Activated CD8-positive, alpha-beta memory T cell treated with anti-CD3 and anti-CD28 coated beads, Interleukin-2, amount 50 U/mL, for 1 hour (primary cell): Measurements from ENCODE around the gene RGMB.

Experiments used
- DNase-seq: peaks from one replicate; pipeline ENCODE4 v3.0.0-alpha.2; 2020; ENCODE audit errors: extremely low read depth

The RGMB gene

DNA sequence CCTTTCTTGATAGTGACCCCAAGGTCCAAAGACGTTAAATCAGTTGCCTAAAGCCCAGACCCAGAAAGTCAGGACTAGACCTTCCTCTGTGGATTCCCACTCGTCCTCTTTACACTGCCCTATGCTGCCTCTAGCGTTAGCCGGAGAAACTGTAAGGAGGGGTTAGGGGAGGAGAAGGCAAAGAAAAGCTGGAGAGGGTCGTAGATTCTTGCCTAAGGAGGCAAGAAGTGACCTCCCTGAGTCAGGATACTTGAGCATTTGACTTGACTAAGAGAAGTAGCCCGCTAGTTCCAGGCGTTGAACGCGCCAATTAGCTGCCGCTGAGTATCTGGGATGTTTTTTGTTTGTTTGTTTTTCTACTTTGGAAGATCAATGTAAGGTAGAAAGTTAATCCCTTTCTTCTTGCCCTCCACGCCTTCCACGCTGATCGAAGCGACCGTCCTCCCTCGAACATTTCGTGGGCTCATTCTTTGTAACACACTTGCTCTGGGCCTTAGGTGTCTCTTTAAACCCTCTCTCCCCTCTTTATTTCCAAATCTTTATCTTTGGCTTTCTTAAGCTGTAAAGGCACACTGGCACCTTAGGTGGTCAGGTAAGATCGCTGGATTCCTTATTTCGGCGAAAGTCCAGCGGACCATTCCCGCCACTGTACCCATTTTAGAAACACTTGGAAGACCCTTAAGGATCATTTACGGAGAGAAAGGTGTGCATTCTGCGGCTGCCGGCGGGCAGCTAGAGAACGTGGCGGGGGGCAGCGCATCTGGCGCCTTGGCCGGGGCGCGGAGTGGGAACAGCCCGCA is 5.1 kb upstream of the RGMB start:
- DNase-seq = no peak

DNA sequence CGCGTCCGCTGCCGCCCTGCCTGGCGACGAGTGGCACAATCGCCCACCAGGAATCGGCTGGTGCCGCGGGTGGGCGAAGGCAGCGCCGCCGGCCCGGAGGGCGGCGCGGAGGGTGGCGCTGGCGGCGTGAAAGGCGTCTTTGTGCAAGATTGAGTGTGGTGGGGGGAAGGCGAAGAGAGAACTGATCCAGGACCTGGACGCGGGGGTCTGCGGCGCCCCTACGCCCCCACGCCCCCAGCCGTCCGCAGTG is 4.6 kb upstream of the RGMB start:
- no peak for DNase-seq

DNA sequence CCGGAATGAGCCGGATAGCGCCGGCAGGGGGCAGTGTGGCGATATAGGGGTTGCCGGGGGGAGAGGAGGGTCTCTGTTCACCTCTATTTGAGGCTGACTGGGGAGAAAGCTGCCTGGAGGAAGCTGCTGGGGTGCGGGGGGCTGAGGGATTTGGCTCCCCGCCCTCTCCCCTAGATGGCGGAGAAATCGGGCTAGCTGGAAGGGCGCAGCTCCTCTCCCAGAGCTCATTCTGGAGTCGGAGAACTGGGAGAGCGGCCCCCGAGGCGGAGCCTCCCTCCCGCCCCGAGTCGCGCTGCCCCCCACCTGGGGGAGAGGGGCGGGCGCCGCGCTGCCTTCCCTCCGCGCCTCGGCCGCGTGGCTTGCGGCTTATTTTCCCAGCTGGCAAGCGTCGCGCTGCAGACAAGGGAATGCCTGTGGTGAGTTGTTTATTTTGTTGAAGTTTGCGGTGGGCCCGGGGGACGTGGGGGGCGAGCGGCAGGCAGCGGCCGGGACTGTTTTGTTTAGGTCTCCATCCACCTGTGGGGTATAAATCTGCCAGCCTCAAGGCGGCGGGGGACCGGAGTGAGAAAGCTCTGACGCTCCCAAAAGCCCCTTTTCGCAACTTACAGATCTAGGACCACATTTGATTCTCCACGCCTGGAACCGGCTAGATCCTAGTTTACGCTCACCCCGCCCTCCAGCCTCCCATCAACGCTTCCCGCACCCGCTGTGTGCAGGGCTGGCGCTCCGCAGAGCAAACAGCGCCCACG is 4.1 kb upstream of the RGMB start:
- no peak for DNase-seq

DNA sequence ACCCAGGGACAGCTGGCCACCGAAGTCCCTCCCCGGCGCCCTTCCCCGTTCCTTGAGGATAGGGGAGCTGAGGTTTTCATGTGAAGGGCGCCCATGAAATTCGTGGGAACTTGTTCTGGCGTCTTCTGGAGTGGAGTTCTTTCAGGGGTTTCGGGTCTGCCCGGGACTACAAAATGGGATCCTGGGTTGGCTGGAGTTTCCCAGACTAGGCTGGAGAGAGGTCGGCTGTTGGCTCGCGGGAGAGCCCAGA is 3.6 kb upstream of the RGMB start:
- no peak for DNase-seq

DNA sequence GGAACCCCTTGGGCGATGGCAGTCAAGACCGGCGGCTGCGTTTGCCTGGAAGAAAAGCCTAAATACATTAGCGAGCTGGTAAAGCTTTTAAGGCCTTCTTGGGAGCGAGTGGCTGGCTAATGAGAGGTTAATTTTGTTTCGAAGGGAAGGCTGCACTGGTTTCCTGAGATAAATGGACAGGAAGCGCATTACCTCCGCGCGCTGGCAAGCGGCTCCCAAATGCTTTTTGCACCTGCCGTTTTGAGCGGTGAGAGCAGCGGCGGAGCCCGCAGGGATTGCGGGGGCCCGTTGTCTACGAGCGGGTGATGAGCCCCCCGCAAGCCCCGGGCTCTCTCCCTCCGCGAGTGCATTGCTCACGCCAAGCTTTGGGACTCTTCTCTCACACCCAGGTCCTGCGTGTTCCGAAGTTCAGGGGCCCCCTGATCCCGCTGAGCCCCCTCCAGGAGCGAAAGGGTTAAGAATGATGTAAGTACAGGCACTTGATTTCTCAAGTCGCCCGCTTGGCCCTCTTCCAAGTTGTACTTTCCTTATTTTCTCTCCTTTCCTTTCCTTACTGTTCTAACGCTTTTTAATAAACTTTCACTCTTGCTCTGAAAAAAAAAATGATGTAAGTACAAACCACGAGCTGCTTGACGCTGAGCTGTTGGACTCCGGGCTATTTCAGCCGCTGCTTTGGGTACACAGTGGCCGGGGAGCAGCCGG is 3.1 kb upstream of the RGMB start:
- DNase-seq = no peak

DNA sequence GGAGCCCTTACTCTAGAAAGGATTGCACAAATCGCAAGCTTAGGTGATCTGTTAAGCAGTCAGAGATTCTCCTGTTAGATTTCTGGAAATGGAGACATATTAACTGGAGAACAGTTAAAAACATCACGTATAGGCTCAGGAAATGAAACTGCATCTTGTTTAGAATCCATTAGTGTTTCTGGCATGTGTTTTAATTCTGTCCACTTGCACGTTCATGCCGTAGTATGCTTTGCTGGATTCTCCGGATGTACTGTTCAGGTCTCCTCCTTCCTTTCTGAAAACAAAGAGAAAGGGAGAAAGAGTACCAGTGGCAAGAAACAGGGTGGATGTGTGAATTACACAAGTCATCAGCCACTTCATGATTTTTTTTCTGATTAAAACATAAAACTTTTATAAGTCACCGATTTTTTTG is 2.5 kb upstream of the RGMB start:
- no peak for DNase-seq

DNA sequence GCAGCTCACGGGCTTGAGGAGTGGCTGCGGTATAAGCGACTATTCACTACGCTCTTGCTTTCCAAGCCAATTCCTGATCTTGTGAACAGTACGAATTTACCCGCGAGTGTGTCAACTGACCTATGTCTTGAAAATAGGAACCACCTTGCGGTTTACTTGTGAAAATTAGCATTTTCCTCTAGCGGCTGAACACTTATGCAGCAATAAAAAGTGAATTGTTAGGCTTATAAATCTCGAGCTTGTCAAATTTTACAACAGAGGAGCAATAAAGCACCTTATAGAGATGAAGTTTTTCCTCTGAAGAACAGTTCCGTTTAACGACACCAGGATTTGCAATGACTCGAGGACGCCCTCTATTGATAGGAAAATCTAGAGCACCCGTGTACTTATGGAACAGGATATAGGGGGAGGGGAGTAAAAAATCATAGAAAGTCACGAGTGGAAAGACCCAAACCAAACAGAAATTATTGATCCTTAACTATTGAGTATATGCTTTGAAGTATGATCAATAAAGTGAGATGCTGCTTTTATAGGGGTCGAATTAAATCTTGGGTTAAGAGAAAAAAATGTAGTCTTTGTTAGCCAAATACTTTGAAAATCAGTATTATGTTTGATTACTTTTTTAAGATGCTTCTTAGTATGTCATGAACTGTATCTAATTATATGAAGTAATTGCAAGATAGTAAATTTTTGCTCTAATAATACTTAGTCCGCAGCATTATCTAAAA is 1.9 kb upstream of the RGMB start:
- no peak for DNase-seq

DNA sequence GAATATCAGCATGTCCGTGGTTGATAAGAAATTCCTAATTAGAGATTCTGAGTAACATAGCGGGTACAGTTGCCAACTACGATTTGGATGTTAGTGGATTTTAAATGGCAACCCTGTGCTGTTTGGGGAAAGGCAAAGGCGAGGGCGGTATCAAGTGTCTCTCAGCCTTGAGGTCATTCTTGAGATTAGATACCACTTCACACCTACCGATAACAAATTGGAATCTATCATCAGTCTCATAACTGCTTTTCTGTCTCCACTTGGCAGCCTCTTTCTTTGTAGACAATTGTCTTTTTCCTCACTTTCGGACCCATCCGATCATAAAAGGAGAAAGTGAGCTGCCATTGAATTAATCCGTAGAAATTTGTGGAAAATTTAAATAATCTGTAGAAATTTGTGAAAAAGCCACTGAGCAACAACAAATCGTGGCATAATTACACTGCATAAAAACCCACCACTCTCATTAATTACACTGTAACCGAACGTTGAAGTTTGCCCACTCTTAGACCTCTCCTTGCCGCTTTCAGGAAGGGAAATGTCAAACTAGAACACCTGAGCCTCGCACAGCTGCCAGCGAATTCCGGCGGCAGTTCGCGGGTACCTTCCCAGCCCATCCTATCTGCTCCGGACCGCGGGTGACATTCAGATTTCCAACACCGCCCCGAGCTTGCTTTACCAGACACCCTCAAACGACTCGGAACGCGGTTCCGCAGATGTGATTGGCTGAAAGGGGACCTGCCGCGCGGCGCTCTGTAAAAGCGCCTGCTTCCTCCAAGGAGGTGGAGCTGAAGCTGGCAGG is 849 bp upstream of the RGMB start:
- no peak for DNase-seq

DNA sequence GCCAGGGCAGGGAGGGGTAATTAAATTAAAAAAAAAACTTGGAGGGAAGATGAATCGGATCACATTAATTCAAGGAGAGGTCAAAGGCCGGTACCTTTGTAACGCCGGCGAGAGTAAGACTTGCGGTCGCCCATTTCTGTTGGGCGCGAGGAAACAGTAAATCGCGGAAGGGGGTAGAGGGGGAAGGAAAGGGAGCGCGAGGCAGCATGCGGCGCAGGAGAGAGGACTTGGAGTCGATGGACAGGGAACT is 324 bp upstream of the RGMB start:
- DNase-seq = no peak

DNA sequence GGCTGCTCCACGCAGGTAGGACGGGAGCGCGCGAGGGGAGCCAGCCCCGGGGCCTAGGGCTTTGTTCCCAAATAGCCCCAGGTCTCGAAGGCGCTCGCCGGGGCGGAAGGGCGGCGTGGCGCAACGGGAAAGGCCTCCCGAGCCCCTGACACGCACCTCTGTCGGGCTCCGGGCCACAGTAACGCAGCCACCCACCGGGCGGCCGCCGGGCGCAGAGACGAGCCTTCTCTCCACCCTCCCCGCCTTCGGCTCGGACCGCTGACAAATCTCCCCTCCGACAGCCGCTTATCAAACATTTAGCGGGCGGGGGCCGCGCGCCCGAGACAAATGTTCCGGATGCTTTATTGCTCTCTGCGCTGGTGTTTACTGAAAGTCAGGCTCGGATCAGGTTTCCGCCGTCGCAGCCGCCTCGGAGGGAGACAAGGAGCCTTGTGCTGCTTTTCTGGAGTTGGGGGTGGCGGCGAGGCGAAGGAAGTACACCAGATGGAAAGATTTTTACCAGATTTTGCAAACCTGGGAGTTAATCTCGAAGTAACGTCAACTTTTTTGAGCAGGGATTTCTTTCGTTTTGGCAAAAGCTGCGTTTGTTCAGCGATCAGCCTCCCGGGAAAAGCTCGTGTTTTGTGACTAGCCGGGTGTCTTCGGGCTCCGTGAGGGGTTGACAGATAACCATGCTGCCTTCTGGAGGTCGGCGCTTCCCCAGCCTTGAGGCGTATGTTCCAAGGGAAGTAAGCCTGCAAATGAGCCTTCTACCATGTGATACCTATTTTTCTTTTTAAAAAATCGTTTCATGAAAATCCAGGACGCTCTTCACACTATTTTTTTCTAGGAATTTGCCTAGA is 950 bp downstream of the RGMB start:
- DNase-seq = no peak

DNA sequence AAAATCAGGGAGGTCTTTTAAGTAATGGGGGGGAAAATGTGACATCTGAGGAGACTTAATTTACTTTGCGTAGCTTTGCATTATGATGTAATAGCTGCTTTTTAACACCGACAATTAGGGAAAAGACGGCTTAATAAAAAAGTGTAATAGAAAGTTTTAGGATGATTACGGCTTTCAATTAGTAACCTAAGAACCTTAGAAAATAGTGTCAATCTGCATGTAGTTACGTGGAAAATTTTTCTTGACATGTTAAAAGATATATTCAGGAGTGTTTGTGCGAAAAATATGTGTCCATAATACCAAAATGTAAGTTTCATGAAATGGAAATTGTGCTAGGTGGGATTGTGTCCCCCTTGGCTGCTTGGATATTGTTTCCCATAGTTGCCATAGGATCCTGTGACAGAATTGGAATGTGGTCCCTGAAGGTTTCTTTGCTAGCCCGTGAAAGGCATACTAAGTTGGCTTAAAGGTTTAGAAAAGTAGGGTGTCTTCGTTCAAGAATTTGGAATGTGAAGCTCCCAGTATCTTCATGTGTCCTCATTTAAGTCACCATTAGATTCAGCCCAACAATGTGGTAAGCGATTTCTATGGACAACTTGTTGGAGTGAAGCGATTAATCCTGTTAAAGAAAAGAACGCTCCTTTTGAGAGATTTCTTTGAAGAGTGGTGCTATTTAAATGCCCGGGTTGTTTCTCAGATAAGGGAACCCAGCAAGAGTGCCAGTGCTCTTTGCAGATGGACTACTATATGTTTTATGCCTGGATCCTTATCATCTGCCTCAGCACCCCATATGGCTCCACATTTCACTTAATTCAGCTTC is 2.0 kb downstream of the RGMB start:
- DNase-seq = no peak

DNA sequence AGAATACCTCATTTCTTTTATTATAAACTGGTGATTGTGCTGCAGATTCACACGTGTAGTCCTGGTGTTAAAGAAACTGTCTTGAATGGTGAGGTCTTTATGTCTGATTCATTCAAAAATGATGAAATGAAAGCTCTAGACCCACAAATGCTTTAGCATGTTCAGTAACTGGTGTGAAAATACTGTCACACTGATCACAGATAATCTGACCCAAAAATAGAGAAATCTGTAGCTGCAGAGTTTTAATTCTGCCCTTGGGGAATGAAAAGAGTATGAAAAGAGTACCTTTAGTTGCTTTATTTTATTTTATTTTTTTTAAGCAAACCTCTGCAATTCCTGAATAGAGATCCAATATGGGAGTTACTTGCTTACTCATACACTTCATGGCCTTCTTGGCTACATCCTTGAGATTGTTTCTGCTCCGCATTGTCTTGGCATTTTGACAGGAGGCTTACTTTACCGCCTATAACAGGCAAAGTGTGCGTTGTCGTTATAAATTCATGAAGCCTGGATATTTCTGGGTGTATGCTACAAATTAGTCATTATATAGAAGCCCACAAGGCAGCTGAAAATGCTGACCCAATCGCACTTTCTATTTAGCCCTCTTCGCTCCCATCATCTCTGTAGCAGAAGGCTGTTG is 2.7 kb downstream of the RGMB start:
- no peak for DNase-seq

DNA sequence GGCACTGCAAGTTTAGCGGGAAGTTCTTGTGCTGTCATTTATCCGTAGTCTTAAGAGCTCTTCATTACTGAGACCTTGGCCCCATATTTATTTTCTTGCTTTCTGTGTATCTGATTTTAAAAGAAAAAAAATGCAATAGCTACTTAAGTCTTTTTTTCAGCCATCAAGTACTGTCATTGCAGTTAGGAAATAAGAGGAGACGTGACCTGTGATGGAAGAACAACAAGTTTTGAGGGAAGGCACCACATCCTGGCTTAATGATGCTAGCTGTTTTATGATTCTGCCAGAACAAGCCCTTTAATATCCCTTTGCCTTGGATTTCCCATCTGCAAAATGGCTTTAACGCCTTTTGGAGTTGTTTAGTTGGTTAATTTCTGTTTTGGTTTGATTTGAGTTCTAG is 3.8 kb downstream of the RGMB start:
- no peak for DNase-seq

DNA sequence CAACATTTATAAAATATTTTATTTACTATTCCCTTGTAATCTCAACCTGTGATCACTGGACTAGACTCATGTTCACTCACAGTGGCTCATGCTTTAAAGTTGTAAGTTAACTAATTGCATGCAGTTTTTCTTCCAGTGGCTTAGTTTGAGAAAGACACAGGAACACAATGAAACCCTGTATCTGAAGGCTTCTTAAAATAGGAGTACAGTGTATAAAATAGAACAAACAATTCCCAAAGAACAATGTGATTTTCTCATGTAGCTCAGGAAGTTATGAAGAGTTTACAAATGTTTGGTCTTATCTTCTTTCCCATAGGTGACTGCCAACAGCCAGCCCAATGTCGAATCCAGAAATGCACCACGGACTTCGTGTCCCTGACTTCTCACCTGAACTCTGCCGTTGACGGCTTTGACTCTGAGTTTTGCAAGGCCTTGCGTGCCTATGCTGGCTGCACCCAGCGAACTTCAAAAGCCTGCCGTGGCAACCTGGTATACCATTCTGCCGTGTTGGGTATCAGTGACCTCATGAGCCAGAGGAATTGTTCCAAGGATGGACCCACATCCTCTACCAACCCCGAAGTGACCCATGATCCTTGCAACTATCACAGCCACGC is 5.9 kb downstream of the RGMB start:
- DNase-seq = no peak

DNA sequence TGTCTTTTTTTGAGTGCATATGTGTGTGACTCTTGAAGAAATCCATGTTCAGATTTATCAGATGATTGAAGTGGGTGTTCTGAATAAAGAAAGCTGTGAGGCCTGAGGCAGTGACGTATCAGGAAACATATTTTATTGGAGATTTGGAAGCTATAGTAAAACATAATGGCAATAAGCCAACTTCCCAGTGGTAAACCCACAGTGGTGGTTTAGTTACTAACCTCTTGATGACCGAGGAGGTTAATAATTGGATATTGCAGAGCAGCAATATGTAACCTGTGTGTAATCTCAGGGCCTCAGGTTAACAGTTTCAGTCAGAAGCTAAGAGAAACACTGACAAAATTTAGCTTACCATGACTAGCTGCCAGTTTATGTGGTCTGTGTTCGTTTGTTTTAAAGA is 6.9 kb downstream of the RGMB start:
- DNase-seq = no peak

DNA sequence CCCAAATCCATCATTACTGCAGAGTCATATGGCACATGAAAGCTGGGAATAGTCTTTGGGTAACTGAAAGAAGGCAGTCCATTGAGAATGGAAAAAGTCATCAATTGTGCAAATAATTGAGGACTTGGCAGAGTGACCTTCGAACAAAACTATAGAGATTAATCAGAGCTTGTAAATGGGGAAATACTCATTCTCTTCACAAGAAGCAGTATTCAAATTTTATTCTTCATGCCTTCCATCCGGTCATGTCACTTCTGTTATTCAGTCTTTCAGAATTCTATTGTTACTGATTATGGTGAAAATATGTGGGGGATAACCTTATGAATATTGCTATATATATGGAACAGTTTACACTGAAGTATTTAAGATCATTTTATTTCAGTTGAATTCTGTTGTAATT is 8.1 kb downstream of the RGMB start:
- no peak for DNase-seq

DNA sequence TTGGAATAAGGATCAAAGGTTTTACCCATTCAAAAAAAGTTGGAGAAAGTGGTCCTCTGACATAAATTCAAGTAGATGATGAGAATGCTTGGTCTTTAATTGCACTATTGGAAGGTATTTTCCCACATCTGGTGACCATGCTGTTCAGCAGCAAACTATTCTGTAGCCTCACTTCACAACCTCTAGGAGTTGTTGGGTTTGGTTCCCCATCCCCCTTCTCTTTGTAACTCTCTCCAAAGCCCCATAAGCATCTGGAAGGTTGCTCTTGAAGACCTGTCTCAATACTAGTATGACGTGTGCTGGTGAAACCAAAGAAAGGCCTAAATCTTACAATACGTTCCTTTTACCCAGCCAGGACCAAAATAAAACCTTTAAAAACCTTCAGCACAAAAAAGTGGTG is 8.5 kb downstream of the RGMB start:
- no peak for DNase-seq

DNA sequence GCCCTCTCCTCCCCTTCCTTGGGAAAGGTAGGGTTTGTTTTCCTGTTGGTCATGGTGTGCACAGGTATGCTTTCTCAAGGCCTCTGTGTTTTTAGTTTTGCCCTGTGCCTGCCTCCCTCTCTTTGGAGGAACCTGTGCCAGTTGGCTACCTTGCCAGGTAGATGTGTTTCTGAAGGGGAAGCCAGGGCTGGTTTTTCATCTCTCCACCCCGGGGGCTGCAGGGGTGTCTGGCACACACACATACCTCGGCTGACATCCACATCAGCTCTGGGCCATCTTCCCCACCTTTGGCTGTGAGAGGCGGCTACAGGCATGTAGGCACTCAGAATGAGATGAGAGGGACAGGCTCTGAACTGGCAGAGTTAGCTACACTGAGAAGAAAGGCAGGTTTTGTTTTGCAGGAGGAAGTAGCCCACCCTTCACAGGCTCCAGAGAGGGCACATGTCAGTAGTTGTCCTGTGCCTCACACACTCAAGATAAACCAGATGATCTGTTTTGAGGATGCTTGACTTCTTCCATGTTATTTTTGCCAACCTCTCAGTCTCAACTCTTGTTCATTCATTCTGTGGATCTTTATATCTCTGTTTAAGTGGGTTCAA is 9.7 kb downstream of the RGMB start:
- DNase-seq = no peak

DNA sequence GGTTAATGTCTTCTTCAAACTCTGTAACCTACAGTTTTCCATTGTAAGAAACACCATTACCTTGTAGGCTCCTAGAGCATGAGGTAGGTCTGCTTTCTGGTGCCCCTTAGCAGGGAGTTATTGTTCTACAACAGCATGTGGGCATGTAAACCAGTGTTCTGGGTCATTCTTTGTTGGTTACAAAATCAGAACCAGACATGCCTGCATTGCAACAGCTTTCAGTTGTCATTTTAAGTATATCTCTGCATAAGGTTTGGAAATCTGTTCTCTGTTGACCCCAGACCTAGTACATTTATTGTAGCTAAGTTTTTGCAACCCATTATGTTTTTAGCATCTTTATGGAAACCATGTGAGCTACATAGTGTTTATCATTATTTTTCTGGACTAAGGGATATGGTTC is 10.9 kb downstream of the RGMB start:
- no peak for DNase-seq
